K562 (cell line): Measurements from ENCODE around the gene HVCN1. TPM values are rescaled to one million over a fixed set of nuclear protein-coding genes. Genes with fewer than 3 reads are reported as not detected.

ENCODE experiments used
- ATAC-seq: fragments of 200-7000 bp; cut with Tn5 transposase; 3 replicates; pipeline ENCODE4 v1.9.1; 2020; ENCODE audit warnings: moderate library complexity
- BruUV-seq: library from RNA; stranded (reverse); fragments of 400-500 nt; replicated peaks from 2 replicates; lab custom pipeline; 2021; lab: Mats Ljungman, UMichigan
- CTCF ChIA-PET: fragments of 300-600 bp; formaldehyde crosslinking; extraction: SDS; loops from one replicate; lab custom pipeline; 2021; ENCODE audit warnings: low intra/inter-chr PET ratio; lab: Yijun Ruan, JAX
- POLR2A ChIA-PET: fragments of 300-600, 350-650 bp; sonication (Branson Sonifier 250); formaldehyde crosslinking; extraction: SDS; loops from one replicate; lab custom pipeline; 2021; ENCODE audit warnings: antibody characterized with exemption, inconsistent platforms; lab: Yijun Ruan, JAX
- DNase-seq, 4 experiments: peaks; one replicate each; pipeline versions ENCODE4 v3.0.0 to v3.0.0-alpha.2; 2011 to 2018; ENCODE audit warnings: low spot score in 3 of 4, mixed read lengths in 3 of 4; ENCODE audit errors: extremely low read depth in 1 of 4
- FAIRE-seq: peaks from 2 replicates; lab custom pipeline; 2011; peaks lifted over from hg19 to GRCh38; lab: Jason Lieb, UNC
- H2AFZ ChIP-seq: 2 replicates; pipeline ENCODE4 v1.6.0; 2011; ENCODE audit warnings: low read depth, low read length, control low read depth, inconsistent platforms
- H3K27ac ChIP-seq: fragments of 200-600 bp; 3 replicates; pipeline ENCODE4 v1.8.0; 2011; ENCODE audit warnings: low read depth, mild to moderate bottlenecking, control low read depth, inconsistent platforms, low read length, moderate library complexity, mixed read lengths; ENCODE audit errors: extremely low read depth
- H3K27me3 ChIP-seq, 2 experiments: fragments of 300-600 bp in 1 of 2; 2 replicates in 1 of 2; 3 replicates in 1 of 2; pipeline versions ENCODE4 v1.6.0 to v1.8.0; 2011; ENCODE audit warnings: inconsistent platforms in 2 of 2, low read length in 2 of 2, mild to moderate bottlenecking in 1 of 2, mixed read lengths in 1 of 2, moderate library complexity in 1 of 2; ENCODE audit not compliant: control insufficient read depth in 2 of 2, insufficient read depth in 2 of 2
- H3K36me3 ChIP-seq: fragments of 300-600 bp; 3 replicates; pipeline ENCODE4 v1.8.0; 2011; ENCODE audit warnings: mild to moderate bottlenecking, low read length, inconsistent platforms; ENCODE audit not compliant: control insufficient read depth, insufficient read depth
- H3K4me1 ChIP-seq, 2 experiments: fragments of 200-600 bp in 1 of 2; replicated peaks in 1 of 2; 2 replicates in 1 of 2; 3 replicates in 1 of 2; pipeline versions ENCODE4 v1.5.1 to v1.8.0; 2011; ENCODE audit warnings: inconsistent platforms in 2 of 2, low read length in 2 of 2, mild to moderate bottlenecking in 1 of 2, mixed read lengths in 1 of 2, moderate library complexity in 1 of 2; ENCODE audit not compliant: control insufficient read depth in 2 of 2, insufficient read depth in 2 of 2
- H3K4me2 ChIP-seq: 2 replicates; pipeline ENCODE4 v1.6.1; 2011; ENCODE audit warnings: low read length, control low read depth, inconsistent platforms, mixed read lengths; ENCODE audit not compliant: insufficient read depth
- H3K4me3 ChIP-seq: fragments of 200-600 bp; sonication (generic), shearing (Covaris generic); 2 replicates; pipeline ENCODE4 v1.5.1; 2016; ENCODE audit warnings: control low read depth, inconsistent platforms
- H3K79me2 ChIP-seq: fragments of 200-600 bp; 3 replicates; pipeline ENCODE4 v1.8.0; 2011; ENCODE audit warnings: low read length, inconsistent platforms; ENCODE audit not compliant: control insufficient read depth, insufficient read depth
- H3K9ac ChIP-seq, 2 experiments: 2 replicates each; pipeline versions ENCODE4 v1.6.0 to v1.6.1; 2011; ENCODE audit warnings: low read depth in 2 of 2, low read length in 2 of 2, control low read depth in 1 of 2, inconsistent platforms in 1 of 2, mild to moderate bottlenecking in 1 of 2, mixed read lengths in 1 of 2; ENCODE audit not compliant: insufficient read depth in 1 of 2
- H3K9me1 ChIP-seq: one replicate; pipeline ENCODE4 v1.6.0; 2011; ENCODE audit warnings: inconsistent platforms, mild to moderate bottlenecking, low read length, moderate library complexity; ENCODE audit not compliant: control insufficient read depth, insufficient read depth
- H3K9me3 ChIP-seq: replicated peaks from 2 replicates; pipeline ENCODE4 v1.5.1; 2011; ENCODE audit warnings: low read depth, low read length, inconsistent platforms; ENCODE audit not compliant: control insufficient read depth, insufficient read depth
- H4K20me1 ChIP-seq: replicated peaks from 2 replicates; pipeline ENCODE4 v1.6.1; 2011; ENCODE audit warnings: low read length, inconsistent platforms, mixed read lengths; ENCODE audit not compliant: control insufficient read depth, insufficient read depth
- EWSR1 ChIP-seq: fragments of 450-650 bp; IDR thresholded peaks from 2 replicates; pipeline ENCODE4 v1.6.1; 2018; ENCODE audit warnings: borderline replicate concordance, mild to moderate bottlenecking, low read depth, moderate library complexity; ENCODE audit not compliant: partially characterized antibody
- MITF ChIP-seq: IDR thresholded peaks from 2 replicates; pipeline ENCODE4 v1.6.1; 2014; ENCODE audit warnings: antibody characterized with exemption
- SPI1 ChIP-seq: IDR thresholded peaks from 2 replicates; pipeline ENCODE4 v1.6.1; 2011; ENCODE audit warnings: low read depth, low read length, control low read depth, borderline replicate concordance
- ZBED1 ChIP-seq: IDR thresholded peaks from 2 replicates; pipeline ENCODE4 v1.6.1; 2014
- ZFX ChIP-seq: sonication (generic); formaldehyde crosslinking; IDR thresholded peaks from 2 replicates; pipeline ENCODE4 v1.8.0; 2022; ENCODE audit warnings: mild to moderate bottlenecking, missing genetic modification reagents, moderate library complexity
- WGBS: fragments of 100-300 bp; shearing (Covaris generic); methylation state at CpG from one replicate; pipeline ENCODE4 v1.1.6; 2016; ENCODE audit warnings: low coverage, mixed read lengths; ENCODE audit not compliant: insufficient coverage; ENCODE audit errors: missing lambda C conversion rate; 5-methylcytosine and 5-hydroxymethylcytosine counted together
- in situ Hi-C: fragments of 300-500 bp; cut with MboI; formaldehyde crosslinking; loops from 4 replicates; pipeline ENCODE4 v1.15.0; 2018; ENCODE audit warnings: inconsistent platforms, mixed read lengths
- intact Hi-C: fragments of 100-400 bp; cut with micrococcal nuclease; formaldehyde crosslinking; loops from 2 replicates; pipeline ENCODE4 v1.14.2; 2022
- polyA plus RNA-seq, 8 experiments: library from polyadenylated mRNA; depleted of rRNA in 4 of 8; stranded (reverse) in 5 of 8; unstranded in 3 of 8; fragments of >200 nt; fragmentation: Nextera tagmentation in 2 of 8; fragmentation: Illumina TruSeq in 1 of 8; extraction: Ambion mirVana in 2 of 8; extraction: Trizol in 1 of 8; gene quantifications; 2 replicates each; pipeline versions ENCODE4 v1.2.1 to v1.2.3, GENCODE V29; 2011 to 2014; ENCODE audit warnings: inconsistent platforms in 1 of 8, missing spikeins in 1 of 8
- total RNA-seq, 7 experiments: library from RNA; depleted of rRNA in 6 of 7; stranded (reverse); fragments of >200 nt in 6 of 7; fragmentation: Illumina TruSeq in 2 of 7; extraction: Trizol in 2 of 7; gene quantifications; 2 replicates each; pipeline versions ENCODE4 v1.2.1 to v1.2.3, GENCODE V29; 2011 to 2021; ENCODE audit warnings: low replicate concordance in 1 of 7
- TF ChIP-seq, protein P1 (sequence below): fragments of 250-450 bp; sonication (Bioruptor Pico); IDR thresholded peaks from 2 replicates; pipeline ENCODE4 v1.4.0; 2020; ENCODE audit warnings: mild to moderate bottlenecking
- TF ChIP-seq, protein P2 (sequence below): sonication (generic); formaldehyde crosslinking; IDR thresholded peaks from 2 replicates; pipeline ENCODE4 v1.8.0; 2022; ENCODE audit warnings: mild to moderate bottlenecking, missing genetic modification reagents

The HVCN1 gene
- total and polyA plus RNA-seq, 9 of the 15 experiments (the other 6 are each of a cell fraction or from before 2014, with no cell fraction given) = 0.21 to 1.4 (median 0.74) TPM

DNA sequence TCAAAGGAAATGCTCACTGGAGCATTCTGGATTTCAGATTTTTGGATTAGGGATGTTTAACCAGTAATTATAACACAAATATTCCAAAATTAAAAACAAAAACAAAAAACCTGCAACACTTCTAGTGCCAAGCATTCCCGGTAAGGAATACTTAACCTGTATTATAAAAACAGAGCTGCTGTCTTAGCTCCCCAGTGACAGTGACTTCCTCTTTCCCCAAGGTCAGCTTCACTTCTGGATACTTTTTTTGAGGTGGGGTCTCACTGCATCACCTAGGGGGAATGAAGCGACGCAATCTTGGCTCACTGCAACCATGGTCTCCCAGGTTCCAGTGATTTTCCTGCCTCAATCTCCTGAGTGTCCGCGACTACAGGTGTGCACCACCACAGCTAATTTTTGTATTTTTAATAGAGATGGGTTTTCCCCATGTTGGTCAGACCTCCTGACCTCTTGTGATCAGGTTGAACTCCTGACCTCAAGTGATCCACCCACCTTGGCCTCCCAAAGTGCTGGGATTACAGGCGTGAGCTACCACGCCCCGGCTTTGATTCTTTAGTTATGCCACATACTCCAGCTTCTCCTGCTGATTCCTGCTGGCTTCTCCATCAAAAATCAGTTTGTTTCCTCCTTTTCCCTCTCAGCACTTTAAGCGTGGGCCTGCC lies 37.9 kb upstream of the HVCN1 start:
- no peak for DNase-seq
- H2AFZ ChIP-seq = no peak overlapping the region
- no peak overlapping the region for H3K27ac ChIP-seq
- no peak overlapping the region for H3K4me2 ChIP-seq
- no peak for ATAC-seq
- POLR2A ChIA-PET = interaction anchor here (0.5 to 1.1 kb wide), 7 partner anchors 13 to 1139 kb away, joined by 3 read pairs; no protein-coding TSS in a partner anchor
- no TSS peak for BruUV-seq
- no peaks in the 10 kb centered on the region for H3K9me3 ChIP-seq
- CTCF ChIA-PET = no interaction called here
- FAIRE-seq = no peak
- H3K36me3 ChIP-seq = peaks cover 97% of the 10 kb centered on the region
- no peak overlapping the region for H3K9ac ChIP-seq
- no peaks in the 10 kb centered on the region for H3K9me1 ChIP-seq
- H3K4me1 ChIP-seq = no peaks in the 10 kb centered on the region
- in situ Hi-C loops (no loop called here), intact Hi-C loops (no loop called here)
- TF ChIP-seq MITF (no peak), ZBED1 (no peak), ZFX (CRISPR knock-in tag) (no peak), EWSR1 (no peak), SPI1 (peak; percentile 43; the same call in 1 of the 2 replicates)
- TF ChIP-seq, protein P1, sequence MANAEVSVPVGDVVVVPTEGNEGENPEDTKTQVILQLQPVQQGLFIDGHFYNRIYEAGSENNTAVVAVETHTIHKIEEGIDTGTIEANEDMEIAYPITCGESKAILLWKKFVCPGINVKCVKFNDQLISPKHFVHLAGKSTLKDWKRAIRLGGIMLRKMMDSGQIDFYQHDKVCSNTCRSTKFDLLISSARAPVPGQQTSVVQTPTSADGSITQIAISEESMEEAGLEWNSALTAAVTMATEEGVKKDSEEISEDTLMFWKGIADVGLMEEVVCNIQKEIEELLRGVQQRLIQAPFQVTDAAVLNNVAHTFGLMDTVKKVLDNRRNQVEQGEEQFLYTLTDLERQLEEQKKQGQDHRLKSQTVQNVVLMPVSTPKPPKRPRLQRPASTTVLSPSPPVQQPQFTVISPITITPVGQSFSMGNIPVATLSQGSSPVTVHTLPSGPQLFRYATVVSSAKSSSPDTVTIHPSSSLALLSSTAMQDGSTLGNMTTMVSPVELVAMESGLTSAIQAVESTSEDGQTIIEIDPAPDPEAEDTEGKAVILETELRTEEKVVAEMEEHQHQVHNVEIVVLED (CRISPR knock-in tag) = no peak
- TF ChIP-seq, protein P2, sequence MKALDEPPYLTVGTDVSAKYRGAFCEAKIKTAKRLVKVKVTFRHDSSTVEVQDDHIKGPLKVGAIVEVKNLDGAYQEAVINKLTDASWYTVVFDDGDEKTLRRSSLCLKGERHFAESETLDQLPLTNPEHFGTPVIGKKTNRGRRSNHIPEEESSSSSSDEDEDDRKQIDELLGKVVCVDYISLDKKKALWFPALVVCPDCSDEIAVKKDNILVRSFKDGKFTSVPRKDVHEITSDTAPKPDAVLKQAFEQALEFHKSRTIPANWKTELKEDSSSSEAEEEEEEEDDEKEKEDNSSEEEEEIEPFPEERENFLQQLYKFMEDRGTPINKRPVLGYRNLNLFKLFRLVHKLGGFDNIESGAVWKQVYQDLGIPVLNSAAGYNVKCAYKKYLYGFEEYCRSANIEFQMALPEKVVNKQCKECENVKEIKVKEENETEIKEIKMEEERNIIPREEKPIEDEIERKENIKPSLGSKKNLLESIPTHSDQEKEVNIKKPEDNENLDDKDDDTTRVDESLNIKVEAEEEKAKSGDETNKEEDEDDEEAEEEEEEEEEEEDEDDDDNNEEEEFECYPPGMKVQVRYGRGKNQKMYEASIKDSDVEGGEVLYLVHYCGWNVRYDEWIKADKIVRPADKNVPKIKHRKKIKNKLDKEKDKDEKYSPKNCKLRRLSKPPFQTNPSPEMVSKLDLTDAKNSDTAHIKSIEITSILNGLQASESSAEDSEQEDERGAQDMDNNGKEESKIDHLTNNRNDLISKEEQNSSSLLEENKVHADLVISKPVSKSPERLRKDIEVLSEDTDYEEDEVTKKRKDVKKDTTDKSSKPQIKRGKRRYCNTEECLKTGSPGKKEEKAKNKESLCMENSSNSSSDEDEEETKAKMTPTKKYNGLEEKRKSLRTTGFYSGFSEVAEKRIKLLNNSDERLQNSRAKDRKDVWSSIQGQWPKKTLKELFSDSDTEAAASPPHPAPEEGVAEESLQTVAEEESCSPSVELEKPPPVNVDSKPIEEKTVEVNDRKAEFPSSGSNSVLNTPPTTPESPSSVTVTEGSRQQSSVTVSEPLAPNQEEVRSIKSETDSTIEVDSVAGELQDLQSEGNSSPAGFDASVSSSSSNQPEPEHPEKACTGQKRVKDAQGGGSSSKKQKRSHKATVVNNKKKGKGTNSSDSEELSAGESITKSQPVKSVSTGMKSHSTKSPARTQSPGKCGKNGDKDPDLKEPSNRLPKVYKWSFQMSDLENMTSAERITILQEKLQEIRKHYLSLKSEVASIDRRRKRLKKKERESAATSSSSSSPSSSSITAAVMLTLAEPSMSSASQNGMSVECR (CRISPR knock-in tag) = no peak
- no peak overlapping the region for H3K4me3 ChIP-seq
- peaks cover 65% of the 10 kb centered on the region for H3K79me2 ChIP-seq
- WGBS = 86% methylated on average over 9 of the region's 9 CpGs
- H3K27me3 ChIP-seq = no peaks in the 10 kb centered on the region
- peaks cover 6% of the 10 kb centered on the region; the same call in 1 of the 2 replicates for H4K20me1 ChIP-seq
